ENCODE data around the gene ZIC2. TPM values are rescaled to one million over a fixed set of nuclear protein-coding genes. Genes with fewer than 3 reads are reported as not detected.

The ZIC2 gene
- total RNA-seq, 1 donor from 2014 or later: 129 TPM

DNA sequence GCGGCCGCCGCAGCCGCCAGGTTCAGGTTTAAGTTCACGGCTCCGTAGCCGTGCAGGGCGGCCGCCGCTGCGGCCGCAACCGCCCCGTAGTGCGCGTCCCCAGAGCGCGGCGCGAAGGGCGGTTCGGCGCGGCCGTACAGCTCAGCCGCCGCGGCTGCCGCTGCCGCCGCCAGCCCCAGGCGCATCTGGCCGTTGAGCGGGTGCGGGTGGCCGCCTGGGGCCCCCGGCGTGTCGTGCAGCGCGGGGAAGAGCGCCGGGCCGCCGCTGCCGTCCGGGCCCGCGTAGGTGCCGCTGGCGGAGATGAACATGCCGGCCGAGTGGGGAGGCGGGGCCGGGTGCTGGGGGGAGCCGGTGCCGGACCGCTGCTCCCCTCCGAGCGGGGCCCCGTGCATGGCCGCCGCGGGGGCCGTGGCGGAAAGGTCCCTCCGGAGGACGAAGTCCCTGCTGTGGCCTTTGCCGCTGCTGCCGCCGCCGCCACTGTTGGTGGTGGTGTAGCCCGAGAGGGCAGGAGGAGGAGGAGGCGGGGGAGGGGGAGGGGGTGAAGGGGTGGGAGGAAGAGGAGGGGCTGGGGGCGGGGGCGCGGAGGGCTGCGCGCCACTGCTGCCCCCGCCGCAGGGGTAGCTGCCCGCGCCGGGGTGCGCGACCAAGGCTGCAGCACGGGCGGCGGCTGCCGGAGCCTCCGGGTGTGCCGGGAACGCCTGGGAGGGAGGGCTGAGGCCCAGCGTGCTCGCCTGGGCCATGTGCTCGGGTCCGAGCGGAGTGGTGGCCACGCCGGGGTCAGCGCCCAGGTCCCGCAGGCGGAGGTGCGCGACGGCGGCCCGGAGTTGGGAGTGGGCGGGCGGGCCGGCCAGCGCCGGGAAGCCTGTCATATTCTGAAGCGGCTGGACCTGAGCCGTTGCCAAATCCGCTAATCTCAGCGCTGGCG, 10.7 kb upstream of the ZIC2 start:
- H3K27ac Mint-ChIP-seq: peak overlapping the region; percentile 58
- H3K4me3 Mint-ChIP-seq: peak overlapping the region; percentile 87
- peak; percentile 72 for DNase-seq (ENCODE audit: extremely low spot score, unreplicated experiment)
- peaks cover 4% of the 10 kb centered on the region for H3K4me1 Mint-ChIP-seq (ENCODE audit: unreplicated experiment)
- H3K36me3 Mint-ChIP-seq: peaks cover 13% of the 10 kb centered on the region
- H3K9me3 Mint-ChIP-seq: peaks cover under 1% of the 10 kb centered on the region
- TF ChIP-seq, protein P1, sequence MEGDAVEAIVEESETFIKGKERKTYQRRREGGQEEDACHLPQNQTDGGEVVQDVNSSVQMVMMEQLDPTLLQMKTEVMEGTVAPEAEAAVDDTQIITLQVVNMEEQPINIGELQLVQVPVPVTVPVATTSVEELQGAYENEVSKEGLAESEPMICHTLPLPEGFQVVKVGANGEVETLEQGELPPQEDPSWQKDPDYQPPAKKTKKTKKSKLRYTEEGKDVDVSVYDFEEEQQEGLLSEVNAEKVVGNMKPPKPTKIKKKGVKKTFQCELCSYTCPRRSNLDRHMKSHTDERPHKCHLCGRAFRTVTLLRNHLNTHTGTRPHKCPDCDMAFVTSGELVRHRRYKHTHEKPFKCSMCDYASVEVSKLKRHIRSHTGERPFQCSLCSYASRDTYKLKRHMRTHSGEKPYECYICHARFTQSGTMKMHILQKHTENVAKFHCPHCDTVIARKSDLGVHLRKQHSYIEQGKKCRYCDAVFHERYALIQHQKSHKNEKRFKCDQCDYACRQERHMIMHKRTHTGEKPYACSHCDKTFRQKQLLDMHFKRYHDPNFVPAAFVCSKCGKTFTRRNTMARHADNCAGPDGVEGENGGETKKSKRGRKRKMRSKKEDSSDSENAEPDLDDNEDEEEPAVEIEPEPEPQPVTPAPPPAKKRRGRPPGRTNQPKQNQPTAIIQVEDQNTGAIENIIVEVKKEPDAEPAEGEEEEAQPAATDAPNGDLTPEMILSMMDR (conservative IDR thresholded peaks at IDR 0.05): no peak
- peaks cover 80% of the 10 kb centered on the region for H3K27me3 Mint-ChIP-seq

GRCh38 chr13:99971576-99972189, 9.9 kb upstream of the ZIC2 start, which contains the start of gene ZIC5:
ZIC5 (minus strand) TSS chr13:99971767; CDS start chr13:99971603, 164 bp downstream.
- TF ChIP-seq, protein P1 (conservative IDR thresholded peaks at IDR 0.05): no peak
- Mint-ChIP-seq H3K4me3 (peak within 1 kb of the TSS; percentile 87), H3K27ac (peak within 1 kb of the TSS; percentile 60), H3K36me3 (peaks cover 17% of the 10 kb centered on the region), H3K4me1 (ENCODE audit: unreplicated experiment) (peaks cover 4% of the 10 kb centered on the region), H3K9me3 (peaks cover 5% of the 10 kb centered on the region), H3K27me3 (peaks cover 80% of the 10 kb centered on the region)
- DNase-seq (ENCODE audit: extremely low spot score, unreplicated experiment): peak; percentile 80

GRCh38 chr13:99972190-99972731, 9.3 kb upstream of the ZIC2 start:
- Mint-ChIP-seq H3K9me3 (peaks cover 5% of the 10 kb centered on the region), H3K27ac (peak overlapping the region; percentile 60), H3K27me3 (peaks cover 80% of the 10 kb centered on the region), H3K4me3 (peak overlapping the region; percentile 87), H3K4me1 (ENCODE audit: unreplicated experiment) (peaks cover 4% of the 10 kb centered on the region), H3K36me3 (peaks cover 20% of the 10 kb centered on the region)
- TF ChIP-seq, protein P1 (conservative IDR thresholded peaks at IDR 0.05): no peak
- no peak for DNase-seq (ENCODE audit: extremely low spot score, unreplicated experiment)

DNA sequence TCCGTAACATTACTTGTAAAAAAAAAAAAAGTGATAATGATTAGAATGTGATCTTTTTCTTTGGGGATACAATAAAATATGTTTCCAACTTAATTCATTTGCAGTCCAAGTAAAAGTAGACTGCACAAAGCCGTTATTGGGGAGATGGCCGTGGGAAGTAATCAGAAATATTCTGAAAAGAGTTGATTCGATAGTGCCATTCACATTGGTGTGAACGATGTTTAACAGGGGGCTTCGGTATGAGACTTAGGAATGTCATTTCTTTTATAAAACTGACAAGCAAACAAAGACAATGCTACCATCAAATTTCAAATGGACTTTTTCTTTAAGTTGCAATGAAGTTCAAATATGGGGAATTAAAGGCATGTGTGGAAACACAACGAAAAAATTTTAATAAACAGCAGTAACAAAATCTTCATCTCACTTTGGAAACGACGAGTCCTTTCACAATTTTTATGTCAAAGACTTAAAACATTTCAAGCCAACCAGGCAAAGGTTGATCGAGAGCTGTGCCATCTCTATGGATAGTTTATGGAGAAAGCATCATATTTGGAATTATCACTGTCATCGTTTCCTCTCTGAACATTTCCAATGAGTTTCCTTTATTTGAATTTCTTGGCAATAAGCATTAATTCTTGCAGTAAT, 8.3 kb upstream of the ZIC2 start:
- TF ChIP-seq, protein P1 (conservative IDR thresholded peaks at IDR 0.05): no peak
- peaks cover 83% of the 10 kb centered on the region for H3K27me3 Mint-ChIP-seq

GRCh38 chr13:99973808-99974185, 7.8 kb upstream of the ZIC2 start:
- Mint-ChIP-seq H3K27me3 (peaks cover 88% of the 10 kb centered on the region), H3K36me3 (peaks cover 14% of the 10 kb centered on the region), H3K9me3 (peaks cover 5% of the 10 kb centered on the region), H3K27ac (peak overlapping the region; percentile 7), H3K4me1 (ENCODE audit: unreplicated experiment) (peaks cover 4% of the 10 kb centered on the region), H3K4me3 (peak overlapping the region; percentile 15)
- TF ChIP-seq, protein P1 (conservative IDR thresholded peaks at IDR 0.05): no peak
- DNase-seq (ENCODE audit: extremely low spot score, unreplicated experiment): no peak

More for the DNA sequence above, 8.3 kb upstream of the ZIC2 start:
- peaks cover 14% of the 10 kb centered on the region for H3K36me3 Mint-ChIP-seq
- H3K4me3 Mint-ChIP-seq: peak overlapping the region; percentile 15
- DNase-seq (ENCODE audit: extremely low spot score, unreplicated experiment): no peak
- H3K27ac Mint-ChIP-seq: peak overlapping the region; percentile 7
- H3K9me3 Mint-ChIP-seq: peaks cover 5% of the 10 kb centered on the region
- H3K4me1 Mint-ChIP-seq (ENCODE audit: unreplicated experiment): peaks cover 4% of the 10 kb centered on the region
